ENCODE measurements around the gene NTRK1. TPM values are rescaled to one million over a fixed set of nuclear protein-coding genes. Genes with fewer than 3 reads are reported as not detected.

Gene NTRK1
- total RNA-seq, 1 experiment from 2014 or later: not detected

GRCh38 chr1:156901966-156902915 lies 41.6 kb downstream of the NTRK1 start:
- Histone ChIP-seq H3K27ac (ENCODE audit: low read length) (no peak overlapping the region), H3K9me2 (replicated peaks; ENCODE audit: insufficient read depth, low read length) (no peaks in the 10 kb centered on the region), H3K9me3 (ENCODE audit: low read length) (no peaks in the 10 kb centered on the region), H3K36me3 (ENCODE audit: insufficient read depth, low read length) (no peaks in the 10 kb centered on the region), H3K4me1 (ENCODE audit: low read length) (peaks cover 5% of the 10 kb centered on the region), H3K4me2 (ENCODE audit: low read depth, low read length, poor library complexity, severe bottlenecking) (no peak overlapping the region), H3K27me3 (ENCODE audit: low read length) (no peaks in the 10 kb centered on the region), H2AFZ (ENCODE audit: low read length) (no peak overlapping the region), H3K4me3 (ENCODE audit: low read length) (no peak overlapping the region), H4K20me1 (ENCODE audit: insufficient read depth, low read depth, low read length) (no peaks in the 10 kb centered on the region), H3K79me2 (ENCODE audit: low read length) (no peaks in the 10 kb centered on the region), H3K9ac (ENCODE audit: low read length) (no peak overlapping the region)
- no peak for DNase-seq

GRCh38 chr1:156903328-156904091 lies 42.8 kb downstream of the NTRK1 start:
- Histone ChIP-seq H3K9me2 (replicated peaks; ENCODE audit: insufficient read depth, low read length) (no peaks in the 10 kb centered on the region), H4K20me1 (ENCODE audit: insufficient read depth, low read depth, low read length) (no peaks in the 10 kb centered on the region), H3K4me2 (ENCODE audit: low read depth, low read length, poor library complexity, severe bottlenecking) (no peak overlapping the region), H2AFZ (ENCODE audit: low read length) (no peak overlapping the region), H3K9ac (ENCODE audit: low read length) (no peak overlapping the region), H3K79me2 (ENCODE audit: low read length) (no peaks in the 10 kb centered on the region), H3K36me3 (ENCODE audit: insufficient read depth, low read length) (no peaks in the 10 kb centered on the region), H3K4me3 (ENCODE audit: low read length) (no peak overlapping the region), H3K27ac (ENCODE audit: low read length) (no peak overlapping the region), H3K9me3 (ENCODE audit: low read length) (no peaks in the 10 kb centered on the region), H3K4me1 (ENCODE audit: low read length) (peaks cover 9% of the 10 kb centered on the region), H3K27me3 (ENCODE audit: low read length) (no peaks in the 10 kb centered on the region)
- no peak for DNase-seq

- no peak overlapping the region for H2AFZ ChIP-seq (ENCODE audit: low read length)
- H3K4me1 ChIP-seq (ENCODE audit: low read length): peaks cover 9% of the 10 kb centered on the region
- H3K79me2 ChIP-seq (ENCODE audit: low read length): no peaks in the 10 kb centered on the region
- no peaks in the 10 kb centered on the region for H3K9me2 ChIP-seq (replicated peaks; ENCODE audit: insufficient read depth, low read length)
- H3K9me3 ChIP-seq (ENCODE audit: low read length): no peaks in the 10 kb centered on the region
- H4K20me1 ChIP-seq (ENCODE audit: insufficient read depth, low read depth, low read length): no peaks in the 10 kb centered on the region
- no peak overlapping the region for H3K4me2 ChIP-seq (ENCODE audit: low read depth, low read length, poor library complexity, severe bottlenecking)
- no peaks in the 10 kb centered on the region for H3K27me3 ChIP-seq (ENCODE audit: low read length)
- no peak overlapping the region for H3K27ac ChIP-seq (ENCODE audit: low read length)
- no peak for DNase-seq
- H3K9ac ChIP-seq (ENCODE audit: low read length): no peak overlapping the region
- no peak overlapping the region for H3K4me3 ChIP-seq (ENCODE audit: low read length)
- H3K36me3 ChIP-seq (ENCODE audit: insufficient read depth, low read length): no peaks in the 10 kb centered on the region
Measured at GRCh38 chr1:156904187-156904959, 43.7 kb downstream of the NTRK1 start.

- Histone ChIP-seq H3K36me3 (ENCODE audit: insufficient read depth, low read length) (no peaks in the 10 kb centered on the region), H3K9me2 (replicated peaks; ENCODE audit: insufficient read depth, low read length) (no peaks in the 10 kb centered on the region), H2AFZ (ENCODE audit: low read length) (no peak overlapping the region), H3K4me2 (ENCODE audit: low read depth, low read length, poor library complexity, severe bottlenecking) (no peak overlapping the region), H3K9me3 (ENCODE audit: low read length) (no peaks in the 10 kb centered on the region), H4K20me1 (ENCODE audit: insufficient read depth, low read depth, low read length) (no peaks in the 10 kb centered on the region), H3K27ac (ENCODE audit: low read length) (no peak overlapping the region), H3K9ac (ENCODE audit: low read length) (no peak overlapping the region), H3K79me2 (ENCODE audit: low read length) (no peaks in the 10 kb centered on the region), H3K27me3 (ENCODE audit: low read length) (no peaks in the 10 kb centered on the region), H3K4me1 (ENCODE audit: low read length) (peaks cover 9% of the 10 kb centered on the region), H3K4me3 (ENCODE audit: low read length) (no peak overlapping the region)
- DNase-seq: no peak
Measured at GRCh38 chr1:156905176-156905575, 44.5 kb downstream of the NTRK1 start.

- H3K27ac ChIP-seq (ENCODE audit: low read length): no peak overlapping the region
- H3K4me3 ChIP-seq (ENCODE audit: low read length): no peak overlapping the region
- H4K20me1 ChIP-seq (ENCODE audit: insufficient read depth, low read depth, low read length): no peaks in the 10 kb centered on the region
- no peak overlapping the region for H3K9ac ChIP-seq (ENCODE audit: low read length)
- H2AFZ ChIP-seq (ENCODE audit: low read length): no peak overlapping the region
- H3K4me2 ChIP-seq (ENCODE audit: low read depth, low read length, poor library complexity, severe bottlenecking): no peak overlapping the region
- peaks cover 9% of the 10 kb centered on the region for H3K4me1 ChIP-seq (ENCODE audit: low read length)
- H3K36me3 ChIP-seq (ENCODE audit: insufficient read depth, low read length): no peaks in the 10 kb centered on the region
- H3K9me3 ChIP-seq (ENCODE audit: low read length): no peaks in the 10 kb centered on the region
- no peaks in the 10 kb centered on the region for H3K79me2 ChIP-seq (ENCODE audit: low read length)
- H3K9me2 ChIP-seq (replicated peaks; ENCODE audit: insufficient read depth, low read length): no peaks in the 10 kb centered on the region
- DNase-seq: no peak
- no peaks in the 10 kb centered on the region for H3K27me3 ChIP-seq (ENCODE audit: low read length)
Measured at GRCh38 chr1:156905651-156906050, 45.0 kb downstream of the NTRK1 start.

- H3K79me2 ChIP-seq (ENCODE audit: low read length): no peaks in the 10 kb centered on the region
- H3K27me3 ChIP-seq (ENCODE audit: low read length): no peaks in the 10 kb centered on the region
- H3K36me3 ChIP-seq (ENCODE audit: insufficient read depth, low read length): no peaks in the 10 kb centered on the region
- no peaks in the 10 kb centered on the region for H4K20me1 ChIP-seq (ENCODE audit: insufficient read depth, low read depth, low read length)
- no peak overlapping the region for H3K4me3 ChIP-seq (ENCODE audit: low read length)
- H3K27ac ChIP-seq (ENCODE audit: low read length): no peak overlapping the region
- DNase-seq: no peak
- no peaks in the 10 kb centered on the region for H3K9me2 ChIP-seq (replicated peaks; ENCODE audit: insufficient read depth, low read length)
- 0 out of 2 replicates have a peak overlapping the region, but pooled peaks have one; percentile 95 for H2AFZ ChIP-seq (ENCODE audit: low read length)
- H3K4me2 ChIP-seq (ENCODE audit: low read depth, low read length, poor library complexity, severe bottlenecking): no peak overlapping the region
- no peaks in the 10 kb centered on the region for H3K9me3 ChIP-seq (ENCODE audit: low read length)
- peaks cover 9% of the 10 kb centered on the region for H3K4me1 ChIP-seq (ENCODE audit: low read length)
- no peak overlapping the region for H3K9ac ChIP-seq (ENCODE audit: low read length)
Measured at GRCh38 chr1:156906206-156906906, 45.7 kb downstream of the NTRK1 start.

GRCh38 chr1:156908541-156908940 lies 47.9 kb downstream of the NTRK1 start:
- Histone ChIP-seq H3K4me1 (ENCODE audit: low read length) (peaks cover 9% of the 10 kb centered on the region), H3K27ac (ENCODE audit: low read length) (no peak overlapping the region), H3K9ac (ENCODE audit: low read length) (no peak overlapping the region), H3K4me2 (ENCODE audit: low read depth, low read length, poor library complexity, severe bottlenecking) (no peak overlapping the region), H3K9me2 (replicated peaks; ENCODE audit: insufficient read depth, low read length) (no peaks in the 10 kb centered on the region), H3K79me2 (ENCODE audit: low read length) (no peaks in the 10 kb centered on the region), H4K20me1 (ENCODE audit: insufficient read depth, low read depth, low read length) (no peaks in the 10 kb centered on the region), H3K36me3 (ENCODE audit: insufficient read depth, low read length) (no peaks in the 10 kb centered on the region), H3K4me3 (ENCODE audit: low read length) (no peak overlapping the region), H3K27me3 (ENCODE audit: low read length) (no peaks in the 10 kb centered on the region), H3K9me3 (ENCODE audit: low read length) (no peaks in the 10 kb centered on the region), H2AFZ (ENCODE audit: low read length) (no peak overlapping the region)
- DNase-seq: no peak
